Astrocyte (in vitro differentiated cells and primary cell): Measurements from ENCODE around the gene DRC7. TPM values are rescaled to one million over a fixed set of nuclear protein-coding genes. Genes with fewer than 3 reads are reported as not detected.
"Not testable (repeated sequence)": the region's sequence is repeated elsewhere in the genome, so short reads cannot be mapped to it uniquely, and the experiment has no call there.

Source experiments
- DNase-seq: peaks from one replicate; pipeline ENCODE4 v3.0.0-alpha.2; 2010; ENCODE audit warnings: low read depth
- FAIRE-seq: peaks from 2 replicates; lab custom pipeline; 2011; peaks lifted over from hg19 to GRCh38; lab: Jason Lieb, UNC
- H2AFZ ChIP-seq: 2 replicates; pipeline ENCODE4 v1.6.0; 2012; ENCODE audit warnings: low read depth, low read length, inconsistent platforms
- H3K27ac ChIP-seq: 2 replicates; pipeline ENCODE4 v1.5.1; 2011; ENCODE audit warnings: low read depth, low read length, inconsistent platforms
- H3K27me3 ChIP-seq: 2 replicates; pipeline ENCODE4 v1.6.0; 2011; ENCODE audit warnings: low read length, inconsistent platforms; ENCODE audit not compliant: insufficient read depth
- H3K36me3 ChIP-seq: 2 replicates; pipeline ENCODE4 v1.5.1; 2011; ENCODE audit warnings: low read length, inconsistent platforms; ENCODE audit not compliant: insufficient read depth
- H3K4me1 ChIP-seq: 2 replicates; pipeline ENCODE4 v1.5.1; 2011; ENCODE audit warnings: low read length, inconsistent platforms; ENCODE audit not compliant: insufficient read depth
- H3K4me2 ChIP-seq: 2 replicates; pipeline ENCODE4 v1.6.0; 2012; ENCODE audit warnings: low read length, inconsistent platforms
- H3K4me3 ChIP-seq: 2 replicates; pipeline ENCODE4 v1.5.1; 2011; ENCODE audit warnings: low read depth, mild to moderate bottlenecking, low read length, inconsistent platforms; ENCODE audit not compliant: insufficient read depth
- H3K79me2 ChIP-seq: 2 replicates; pipeline ENCODE4 v1.6.0; 2012; ENCODE audit warnings: mild to moderate bottlenecking, low read length, inconsistent platforms; ENCODE audit not compliant: insufficient read depth
- H3K9ac ChIP-seq: 2 replicates; pipeline ENCODE4 v1.6.0; 2012; ENCODE audit warnings: mild to moderate bottlenecking, low read length, inconsistent platforms
- H3K9me3 ChIP-seq: 2 replicates; pipeline ENCODE4 v1.5.1; 2012; ENCODE audit warnings: low read depth, mild to moderate bottlenecking, low read length, inconsistent platforms; ENCODE audit not compliant: insufficient read depth
- H4K20me1 ChIP-seq: 2 replicates; pipeline ENCODE4 v1.6.0; 2012; ENCODE audit warnings: low read length, inconsistent platforms; ENCODE audit not compliant: insufficient read depth
- H3K27ac Mint-ChIP-seq: one replicate; pipeline ENCODE4 v1.8.0; 2021; ENCODE audit warnings: mild to moderate bottlenecking, mixed read lengths; ENCODE audit not compliant: unreplicated experiment
- H3K27me3 Mint-ChIP-seq: one replicate; pipeline ENCODE4 v1.8.0; 2021; ENCODE audit warnings: low read depth, mixed read lengths; ENCODE audit not compliant: unreplicated experiment
- H3K36me3 Mint-ChIP-seq: one replicate; pipeline ENCODE4 v1.8.0; 2021; ENCODE audit warnings: low read depth, mixed read lengths; ENCODE audit not compliant: unreplicated experiment
- H3K4me1 Mint-ChIP-seq: one replicate; pipeline ENCODE4 v1.8.0; 2021; ENCODE audit warnings: low read depth, mixed read lengths; ENCODE audit not compliant: unreplicated experiment
- H3K4me3 Mint-ChIP-seq: one replicate; pipeline ENCODE4 v1.8.0; 2021; ENCODE audit warnings: mild to moderate bottlenecking, moderate library complexity, mixed read lengths; ENCODE audit not compliant: unreplicated experiment
- H3K9me3 Mint-ChIP-seq: one replicate; pipeline ENCODE4 v1.8.0; 2021; ENCODE audit warnings: mild to moderate bottlenecking, mixed read lengths; ENCODE audit not compliant: unreplicated experiment
- EZH2 ChIP-seq: IDR thresholded peaks from 2 replicates; pipeline ENCODE4 v1.6.1; 2012; ENCODE audit warnings: mild to moderate bottlenecking, low read length, inconsistent platforms; ENCODE audit not compliant: insufficient read depth
- total RNA-seq: library from RNA; stranded (reverse); gene quantifications from 2 replicates; pipeline ENCODE4 v1.2.1, GENCODE V29; 2021
- TF ChIP-seq, protein P1 (sequence below): IDR thresholded peaks from 2 replicates; pipeline ENCODE4 v1.5.1; 2011; ENCODE audit warnings: low read depth, mild to moderate bottlenecking, inconsistent platforms, low read length, moderate library complexity; ENCODE audit not compliant: insufficient read depth

The DRC7 gene
- total RNA-seq, 1 donor from 2014 or later = not detected

DNA sequence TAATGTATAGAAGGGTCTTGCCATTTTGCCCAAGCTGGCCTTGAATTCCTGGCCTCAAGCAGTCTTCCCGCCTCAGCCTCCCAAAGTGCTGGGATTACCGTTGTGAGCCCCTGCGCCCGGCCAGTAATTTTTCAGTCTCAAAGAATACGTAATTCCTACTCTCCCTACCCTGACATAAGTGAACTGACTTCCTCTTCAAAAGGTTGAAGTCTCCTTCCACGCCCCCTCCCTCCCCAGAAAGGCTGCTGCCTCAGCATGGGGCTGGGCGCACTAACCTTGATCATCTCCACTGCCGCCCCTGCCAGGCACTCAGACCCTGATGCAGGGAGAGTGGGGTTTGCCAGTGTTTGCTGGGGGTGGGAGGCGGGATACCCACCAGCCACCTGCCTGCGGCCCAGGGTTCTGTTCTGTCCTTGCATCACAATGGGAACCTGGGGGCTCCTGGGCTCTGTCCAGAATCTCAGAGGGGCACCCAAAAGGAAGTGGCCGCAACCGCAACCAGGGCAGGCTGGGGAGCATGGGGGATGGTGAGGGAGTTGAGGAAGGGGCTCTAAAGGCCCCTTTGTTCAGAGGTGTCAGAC is 80.2 kb downstream of the DRC7 start:
- Mint-ChIP-seq H3K4me3 (no peak overlapping the region), H3K4me1 (peaks cover 22% of the 10 kb centered on the region), H3K27me3 (no peaks in the 10 kb centered on the region), H3K9me3 (no peaks in the 10 kb centered on the region), H3K36me3 (peaks cover 10% of the 10 kb centered on the region), H3K27ac (no peak overlapping the region)
- Histone ChIP-seq H3K9ac (no peak overlapping the region), H3K4me2 (no peak overlapping the region), H3K27me3 (no peaks in the 10 kb centered on the region), H3K4me1 (peaks cover 12% of the 10 kb centered on the region), H3K4me3 (no peak overlapping the region), H4K20me1 (peaks cover 62% of the 10 kb centered on the region), H3K36me3 (peaks cover 22% of the 10 kb centered on the region), H3K9me3 (no peaks in the 10 kb centered on the region), H2AFZ (no peak overlapping the region), H3K27ac (no peak overlapping the region), H3K79me2 (peaks cover 7% of the 10 kb centered on the region)
- TF ChIP-seq EZH2 = no peak
- TF ChIP-seq, protein P1, sequence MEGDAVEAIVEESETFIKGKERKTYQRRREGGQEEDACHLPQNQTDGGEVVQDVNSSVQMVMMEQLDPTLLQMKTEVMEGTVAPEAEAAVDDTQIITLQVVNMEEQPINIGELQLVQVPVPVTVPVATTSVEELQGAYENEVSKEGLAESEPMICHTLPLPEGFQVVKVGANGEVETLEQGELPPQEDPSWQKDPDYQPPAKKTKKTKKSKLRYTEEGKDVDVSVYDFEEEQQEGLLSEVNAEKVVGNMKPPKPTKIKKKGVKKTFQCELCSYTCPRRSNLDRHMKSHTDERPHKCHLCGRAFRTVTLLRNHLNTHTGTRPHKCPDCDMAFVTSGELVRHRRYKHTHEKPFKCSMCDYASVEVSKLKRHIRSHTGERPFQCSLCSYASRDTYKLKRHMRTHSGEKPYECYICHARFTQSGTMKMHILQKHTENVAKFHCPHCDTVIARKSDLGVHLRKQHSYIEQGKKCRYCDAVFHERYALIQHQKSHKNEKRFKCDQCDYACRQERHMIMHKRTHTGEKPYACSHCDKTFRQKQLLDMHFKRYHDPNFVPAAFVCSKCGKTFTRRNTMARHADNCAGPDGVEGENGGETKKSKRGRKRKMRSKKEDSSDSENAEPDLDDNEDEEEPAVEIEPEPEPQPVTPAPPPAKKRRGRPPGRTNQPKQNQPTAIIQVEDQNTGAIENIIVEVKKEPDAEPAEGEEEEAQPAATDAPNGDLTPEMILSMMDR = no peak
- FAIRE-seq (no peak), DNase-seq (no peak)

DNA sequence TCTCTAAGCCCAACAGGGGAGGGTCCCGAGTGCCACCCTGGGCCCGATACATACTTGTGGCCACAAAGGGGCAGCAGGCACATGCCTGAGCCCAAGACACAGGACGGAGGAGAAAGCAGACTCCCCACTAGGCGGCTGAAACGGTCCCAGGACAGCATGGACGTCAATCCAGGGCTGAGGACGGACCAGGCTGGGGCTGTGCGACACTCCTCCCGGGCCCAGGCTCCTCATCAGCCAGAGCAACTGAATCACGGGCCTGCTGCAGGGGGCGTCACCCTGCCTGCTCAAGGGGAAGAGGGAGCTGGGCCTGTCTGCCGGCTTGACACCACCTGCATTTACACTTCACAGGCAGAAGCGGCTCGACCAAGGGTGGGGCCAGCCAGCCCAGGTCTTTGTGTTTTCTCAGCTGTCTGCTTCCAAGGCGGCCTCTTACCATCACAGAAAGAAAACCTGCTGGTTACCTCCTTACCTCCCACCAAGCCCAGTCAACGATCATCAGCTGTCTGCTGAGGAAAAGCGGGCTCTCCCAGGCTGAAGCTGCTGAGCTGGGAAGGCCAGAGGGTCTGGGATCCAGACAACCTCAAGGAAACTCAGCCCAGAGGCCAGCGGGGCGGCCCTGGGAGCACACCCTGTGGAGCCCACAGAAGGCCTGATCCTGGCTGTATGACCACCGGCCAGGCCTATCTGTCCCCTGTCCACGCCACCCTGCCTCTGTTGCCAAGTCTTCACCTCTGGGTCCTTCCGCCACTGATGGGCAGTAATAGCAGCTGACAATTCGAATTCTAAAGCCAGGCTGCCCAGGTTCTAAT is 81.3 kb downstream of the DRC7 start:
- peaks cover 22% of the 10 kb centered on the region for H3K4me1 Mint-ChIP-seq
- peaks cover 13% of the 10 kb centered on the region for H3K36me3 ChIP-seq
- peaks cover 12% of the 10 kb centered on the region for H3K4me1 ChIP-seq
- peak overlapping the region; percentile 7 for H3K27ac Mint-ChIP-seq
- H3K9me3 ChIP-seq = no peaks in the 10 kb centered on the region
- H3K4me3 Mint-ChIP-seq = no peak overlapping the region
- no peak for TF ChIP-seq EZH2
- TF ChIP-seq, protein P1 = peak; percentile 28
- H3K9me3 Mint-ChIP-seq = no peaks in the 10 kb centered on the region
- no peaks in the 10 kb centered on the region for H3K27me3 ChIP-seq
- H3K79me2 ChIP-seq = peaks cover 8% of the 10 kb centered on the region
- no peak overlapping the region for H3K9ac ChIP-seq
- no peak overlapping the region for H3K4me3 ChIP-seq
- FAIRE-seq = no peak
- no peak overlapping the region for H2AFZ ChIP-seq
- H3K4me2 ChIP-seq = no peak overlapping the region
- H4K20me1 ChIP-seq = peaks cover 59% of the 10 kb centered on the region
- no peak overlapping the region for H3K27ac ChIP-seq
- peaks cover 10% of the 10 kb centered on the region for H3K36me3 Mint-ChIP-seq
- no peaks in the 10 kb centered on the region for H3K27me3 Mint-ChIP-seq
- no peak for DNase-seq

DNA sequence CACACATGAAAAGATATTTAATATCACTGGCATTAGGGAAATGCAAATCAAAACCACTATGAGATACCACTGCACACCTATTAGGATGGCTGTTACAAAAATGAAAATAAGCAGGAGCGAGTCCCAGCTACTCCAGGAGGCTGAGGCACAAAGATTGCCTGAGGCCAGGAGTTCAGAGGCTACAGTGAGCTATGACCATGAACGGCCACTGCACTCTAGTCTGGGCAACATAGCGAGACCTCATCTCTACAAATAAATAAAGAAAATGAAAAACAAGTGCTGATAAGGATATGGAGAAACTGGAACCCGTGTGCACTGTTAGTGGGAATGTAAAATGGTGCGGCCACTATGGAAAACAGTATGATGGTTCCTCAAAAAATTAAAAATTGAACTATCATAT is 84.1 kb downstream of the DRC7 start:
- Histone ChIP-seq H3K9me3 (no peaks in the 10 kb centered on the region), H3K9ac (no peak overlapping the region), H3K4me3 (no peak overlapping the region), H3K4me1 (peaks cover 22% of the 10 kb centered on the region), H3K4me2 (no peak overlapping the region), H3K27me3 (no peaks in the 10 kb centered on the region), H3K36me3 (peaks cover 10% of the 10 kb centered on the region), H2AFZ (no peak overlapping the region), H4K20me1 (peaks cover 59% of the 10 kb centered on the region), H3K79me2 (peaks cover 10% of the 10 kb centered on the region), H3K27ac (no peak overlapping the region)
- H3K4me3 Mint-ChIP-seq = no peak overlapping the region
- no peaks in the 10 kb centered on the region for H3K27me3 Mint-ChIP-seq
- DNase-seq = no peak
- no peak for FAIRE-seq
- no peak for TF ChIP-seq EZH2
- TF ChIP-seq, protein P1 = no peak
- H3K4me1 Mint-ChIP-seq = peaks cover 26% of the 10 kb centered on the region
- peaks cover 20% of the 10 kb centered on the region for H3K36me3 Mint-ChIP-seq
- H3K27ac Mint-ChIP-seq = no peak overlapping the region
- no peaks in the 10 kb centered on the region for H3K9me3 Mint-ChIP-seq

GRCh38 chr16:57779836-57780235 is 85.2 kb downstream of the DRC7 start:
- H3K27ac ChIP-seq, H3K4me3 ChIP-seq, H3K36me3 ChIP-seq, H3K27me3 ChIP-seq, H3K4me2 ChIP-seq, H3K9me3 Mint-ChIP-seq, DNase-seq, H2AFZ ChIP-seq, H3K9ac ChIP-seq, H3K9me3 ChIP-seq, H3K4me3 Mint-ChIP-seq, FAIRE-seq, H3K27me3 Mint-ChIP-seq: not testable (repeated sequence)
- H3K79me2 ChIP-seq = peaks cover 17% of the 10 kb centered on the region
- H4K20me1 ChIP-seq = peaks cover 58% of the 10 kb centered on the region
- peaks cover 17% of the 10 kb centered on the region for H3K4me1 ChIP-seq
- H3K4me1 Mint-ChIP-seq = peaks cover 22% of the 10 kb centered on the region
- peak overlapping the region; percentile 41 for H3K27ac Mint-ChIP-seq
- peaks cover 25% of the 10 kb centered on the region for H3K36me3 Mint-ChIP-seq
